BLaER1 treated with 17β-estradiol and CSF1 and Interleukin-3, amounts not matched to agents 10 nM and 100 nM (cell line): ENCODE measurements around the gene CD81.

ENCODE experiments used
- H3K27ac ChIP-seq, 11 experiments: shearing (Covaris generic); formaldehyde crosslinking; 2 replicates each; pipeline ENCODE4 v1.8.1; 2022
- H3K27me3 ChIP-seq, 11 experiments: shearing (Covaris generic); formaldehyde crosslinking; 2 replicates each; pipeline ENCODE4 v1.8.1; 2022
- H3K36me3 ChIP-seq, 11 experiments: shearing (Covaris generic); formaldehyde crosslinking; 2 replicates each; pipeline ENCODE4 v1.8.1; 2022
- H3K4me1 ChIP-seq, 10 experiments: shearing (Covaris generic); formaldehyde crosslinking; 2 replicates each; pipeline ENCODE4 v1.8.1; 2022
- H3K4me2 ChIP-seq, 11 experiments: shearing (Covaris generic); formaldehyde crosslinking; 2 replicates each; pipeline ENCODE4 v1.8.1; 2022
- H3K4me3 ChIP-seq, 10 experiments: shearing (Covaris generic); formaldehyde crosslinking; 2 replicates each; pipeline ENCODE4 v1.8.1; 2022
- H3K9ac ChIP-seq, 11 experiments: shearing (Covaris generic); formaldehyde crosslinking; 2 replicates each; pipeline ENCODE4 v1.8.1; 2022
- H3K9me3 ChIP-seq, 11 experiments: shearing (Covaris generic); formaldehyde crosslinking; replicated peaks in 1 of 11; 2 replicates each; pipeline ENCODE4 v1.8.1; 2022
- H4K20me1 ChIP-seq, 11 experiments: shearing (Covaris generic); formaldehyde crosslinking; 2 replicates each; pipeline ENCODE4 v1.8.1; 2022
- Cebpa-rat ChIP-seq, 11 experiments: shearing (Covaris generic); IDR thresholded peaks; 2 replicates each; pipeline ENCODE4 v1.8.1; 2022

Gene CD81

GRCh38 chr11:2390091-2390724 lies 13.1 kb downstream of the CD81 start:
- Histone ChIP-seq H3K9ac (peak overlapping the region in 10 of 11 experiments; percentile 30 to 69 (median 55); a peak in 14 of 22 replicates), H3K27me3 (no peaks in the 10 kb centered on the region), H3K4me1 (peaks cover 96 to 100% (median 100%) of the 10 kb centered on the region in 10 experiments), H3K9me3 (no peaks in the 10 kb centered on the region), H3K36me3 (peaks cover 13 to 63% (median 24%) of the 10 kb centered on the region in 11 experiments; a peak in 21 of 22 replicates), H3K4me2 (peak overlapping the region; percentile 90 to 99 (median 97)), H3K27ac (peak overlapping the region in 7 of 11 experiments; percentile 9 to 71 (median 59); a peak in 12 of 22 replicates), H4K20me1 (peaks cover 97 to 100% (median 98%) of the 10 kb centered on the region in 11 experiments), H3K4me3 (peak overlapping the region in 2 of 10 experiments; percentile 18 to 19; a peak in 3 of 20 replicates)
- TF ChIP-seq Cebpa-rat (IDR thresholded peaks at IDR 0.05), result no peak

DNA sequence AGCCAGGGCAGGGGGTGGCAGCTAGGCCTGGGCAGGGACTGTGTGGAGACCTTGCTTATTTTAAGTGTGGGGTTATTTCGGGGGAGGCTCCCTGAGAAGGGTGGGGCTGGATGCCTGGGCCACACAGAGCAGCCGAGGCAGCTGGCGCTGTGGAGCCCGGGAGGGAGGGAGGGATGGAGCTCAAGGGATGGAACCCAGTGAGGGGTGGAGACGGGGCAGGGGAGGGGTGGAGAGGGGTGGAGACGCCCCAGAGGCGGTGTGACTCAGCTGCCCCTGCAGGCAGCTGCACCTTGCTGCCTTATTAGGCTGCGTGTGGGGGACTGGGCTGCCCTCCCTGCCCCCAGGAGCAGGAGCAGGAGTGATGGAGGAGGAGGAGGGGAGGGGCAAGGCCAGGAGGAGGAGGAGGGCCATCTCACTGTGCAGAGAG lies 13.6 kb downstream of the CD81 start:
- H3K27me3 ChIP-seq, result no peaks in the 10 kb centered on the region
- peaks cover 90 to 100% (median 100%) of the 10 kb centered on the region in 10 experiments for H3K4me1 ChIP-seq
- H3K4me2 ChIP-seq, result peak overlapping the region; percentile 90 to 99 (median 97)
- H3K9ac ChIP-seq, result peak overlapping the region in 9 of 11 experiments; percentile 41 to 75 (median 56); a peak in 12 of 22 replicates
- H3K27ac ChIP-seq, result peak overlapping the region in 7 of 11 experiments; percentile 9 to 80 (median 59); a peak in 11 of 22 replicates
- H3K9me3 ChIP-seq, result no peaks in the 10 kb centered on the region
- H4K20me1 ChIP-seq, result peaks cover 92 to 100% (median 97%) of the 10 kb centered on the region in 11 experiments
- no peak for TF ChIP-seq Cebpa-rat (IDR thresholded peaks at IDR 0.05)
- peaks cover 18 to 62% (median 28%) of the 10 kb centered on the region in 11 experiments for H3K36me3 ChIP-seq
- peak overlapping the region in 2 of 10 experiments; percentile 18 to 32; a peak in 3 of 20 replicates for H3K4me3 ChIP-seq

GRCh38 chr11:2391181-2391975 lies 14.3 kb downstream of the CD81 start:
- Histone ChIP-seq H3K9ac (peak overlapping the region; percentile 1 to 75 (median 50); a peak in 17 of 22 replicates), H4K20me1 (peaks cover 85 to 100% (median 97%) of the 10 kb centered on the region in 11 experiments), H3K4me2 (peak overlapping the region; percentile 70 to 99 (median 96)), H3K36me3 (peaks cover 24 to 65% (median 32%) of the 10 kb centered on the region in 11 experiments), H3K27me3 (no peaks in the 10 kb centered on the region), H3K27ac (peak overlapping the region in 7 of 11 experiments; percentile 15 to 80 (median 22); a peak in 11 of 22 replicates), H3K9me3 (no peaks in the 10 kb centered on the region), H3K4me1 (peaks cover 84 to 100% (median 97%) of the 10 kb centered on the region in 10 experiments), H3K4me3 (peak overlapping the region in 4 of 10 experiments; percentile 14 to 32 (median 23); a peak in 4 of 20 replicates)
- no peak for TF ChIP-seq Cebpa-rat (IDR thresholded peaks at IDR 0.05)

- H3K27me3 ChIP-seq, result no peaks in the 10 kb centered on the region
- H4K20me1 ChIP-seq, result peaks cover 75 to 97% (median 91%) of the 10 kb centered on the region in 11 experiments
- H3K9ac ChIP-seq, result peak overlapping the region in 10 of 11 experiments; percentile 38 to 75 (median 59); a peak in 18 of 22 replicates
- H3K36me3 ChIP-seq, result peaks cover 33 to 74% (median 38%) of the 10 kb centered on the region in 11 experiments
- peak overlapping the region in 2 of 10 experiments; percentile 18 to 19; a peak in 4 of 20 replicates for H3K4me3 ChIP-seq
- H3K4me1 ChIP-seq, result peaks cover 74 to 97% (median 91%) of the 10 kb centered on the region in 10 experiments
- no peaks in the 10 kb centered on the region for H3K9me3 ChIP-seq
- peak overlapping the region; percentile 70 to 99 (median 96) for H3K4me2 ChIP-seq
- H3K27ac ChIP-seq, result peak overlapping the region in 3 of 11 experiments; percentile 69 to 80 (median 78); a peak in 5 of 22 replicates
- TF ChIP-seq Cebpa-rat (IDR thresholded peaks at IDR 0.05), result no peak
These were observed 15.3 kb downstream of the CD81 start for GRCh38 chr11:2392241-2392959.

DNA sequence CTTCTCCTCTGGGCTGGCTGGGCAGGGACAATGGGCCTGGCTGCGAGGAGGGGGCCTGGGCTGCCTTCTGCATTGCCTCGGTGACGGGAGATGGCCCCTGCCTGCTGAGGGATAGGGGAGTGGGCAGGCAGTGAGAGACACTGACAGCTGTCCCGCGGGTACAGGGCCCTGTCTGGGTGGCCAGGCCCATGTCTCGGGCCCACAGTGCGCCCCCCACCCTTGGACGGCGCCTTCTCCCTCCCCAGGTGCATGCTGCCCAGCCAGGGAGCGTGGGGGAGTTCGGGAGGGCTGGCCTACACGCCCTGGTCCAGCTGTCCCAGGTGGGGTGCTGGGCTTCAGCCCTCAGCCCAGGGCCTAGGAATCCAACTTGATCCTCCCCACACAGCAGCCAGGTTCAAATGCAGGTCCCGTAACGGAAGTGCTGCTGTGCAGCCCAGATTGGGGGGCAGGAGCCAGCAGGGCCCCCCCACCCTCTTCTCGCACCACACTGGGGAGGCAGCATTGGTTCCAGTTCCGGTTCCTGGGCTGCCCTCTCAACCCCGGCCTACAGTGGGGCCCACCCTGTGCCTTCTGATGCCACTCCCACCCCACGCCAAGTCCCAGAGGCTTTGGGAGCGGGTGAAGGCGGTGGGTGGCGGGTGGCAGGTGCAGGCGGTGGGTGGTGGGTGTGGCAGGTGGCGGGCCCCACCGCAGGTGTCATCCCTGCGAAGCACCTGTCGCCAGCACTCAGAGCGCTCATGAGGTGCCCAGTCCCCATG lies 16.2 kb downstream of the CD81 start:
- H3K9ac ChIP-seq, result peak overlapping the region; percentile 5 to 75 (median 59); a peak in 18 of 22 replicates
- H4K20me1 ChIP-seq, result peaks cover 66 to 89% (median 82%) of the 10 kb centered on the region in 11 experiments
- H3K27ac ChIP-seq, result peak overlapping the region in 6 of 11 experiments; percentile 66 to 80 (median 72); a peak in 12 of 22 replicates
- no peaks in the 10 kb centered on the region for H3K27me3 ChIP-seq
- TF ChIP-seq Cebpa-rat (IDR thresholded peaks at IDR 0.05), result no peak
- peak overlapping the region in 3 of 10 experiments; percentile 6 to 59 (median 18); a peak in 4 of 20 replicates for H3K4me3 ChIP-seq
- H3K9me3 ChIP-seq, result no peaks in the 10 kb centered on the region
- H3K4me1 ChIP-seq, result peaks cover 65 to 92% (median 82%) of the 10 kb centered on the region in 10 experiments
- H3K4me2 ChIP-seq, result peak overlapping the region; percentile 70 to 99 (median 96)
- peaks cover 37 to 83% (median 47%) of the 10 kb centered on the region in 11 experiments for H3K36me3 ChIP-seq

DNA sequence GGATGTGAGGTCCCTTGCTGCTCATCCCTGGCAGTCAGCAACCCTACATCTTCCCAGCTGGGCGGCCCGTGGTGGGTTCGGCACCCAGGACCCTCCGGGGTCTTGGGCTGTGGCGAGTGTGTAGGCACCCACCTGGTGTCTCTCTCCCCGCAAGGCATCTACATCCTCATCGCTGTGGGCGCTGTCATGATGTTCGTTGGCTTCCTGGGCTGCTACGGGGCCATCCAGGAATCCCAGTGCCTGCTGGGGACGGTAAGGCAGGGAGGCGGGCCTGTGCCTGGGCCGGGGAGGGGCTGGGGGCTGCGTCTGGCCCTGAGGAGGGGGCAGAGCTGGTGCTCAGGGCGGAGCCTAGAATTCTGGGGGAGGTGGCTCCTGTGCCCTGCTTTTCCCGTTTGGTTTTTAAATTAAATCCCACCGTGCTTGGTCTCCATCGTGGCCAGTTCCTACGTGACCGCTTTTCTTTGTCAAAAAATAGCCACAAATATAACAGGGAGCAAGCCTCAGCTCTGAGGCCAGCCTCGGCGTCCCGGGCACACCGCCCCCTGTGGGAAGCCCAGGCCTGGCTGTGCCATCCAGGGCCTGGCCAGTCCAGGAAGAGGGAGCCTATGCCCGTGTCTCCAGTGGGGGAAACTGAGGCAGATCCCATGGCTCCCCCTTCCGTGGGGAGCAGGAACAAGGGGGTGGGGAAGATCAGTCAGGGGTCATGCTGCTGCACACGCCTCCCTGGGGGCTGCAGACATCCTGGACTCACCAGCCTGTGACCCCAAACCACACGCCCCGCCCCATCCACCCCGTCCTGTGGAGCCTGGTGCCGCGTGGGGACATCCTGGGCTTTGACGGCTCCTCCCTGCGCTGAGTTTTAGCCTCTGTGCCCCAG lies 17.1 kb downstream of the CD81 start:
- peak overlapping the region; percentile 70 to 99 (median 96) for H3K4me2 ChIP-seq
- H3K27ac ChIP-seq, result peak overlapping the region in 8 of 11 experiments; percentile 48 to 80 (median 69); a peak in 16 of 22 replicates
- peaks cover 43 to 82% (median 56%) of the 10 kb centered on the region in 11 experiments for H3K36me3 ChIP-seq
- H3K9ac ChIP-seq, result peak overlapping the region in 10 of 11 experiments; percentile 32 to 76 (median 68); a peak in 18 of 22 replicates
- peak overlapping the region in 7 of 10 experiments; percentile 42 to 59 (median 51); a peak in 14 of 20 replicates for H3K4me3 ChIP-seq
- TF ChIP-seq Cebpa-rat (IDR thresholded peaks at IDR 0.05), result no peak
- H4K20me1 ChIP-seq, result peaks cover 57 to 80% (median 73%) of the 10 kb centered on the region in 11 experiments
- H3K9me3 ChIP-seq, result no peaks in the 10 kb centered on the region
- H3K4me1 ChIP-seq, result peaks cover 64 to 92% (median 79%) of the 10 kb centered on the region in 10 experiments
- H3K27me3 ChIP-seq, result no peaks in the 10 kb centered on the region

GRCh38 chr11:2394818-2395105 lies 17.7 kb downstream of the CD81 start:
- Histone ChIP-seq H4K20me1 (peaks cover 52 to 74% (median 67%) of the 10 kb centered on the region in 11 experiments), H3K4me2 (peak overlapping the region; percentile 70 to 99 (median 96)), H3K9me3 (no peaks in the 10 kb centered on the region), H3K27me3 (no peaks in the 10 kb centered on the region), H3K4me1 (peaks cover 64 to 92% (median 79%) of the 10 kb centered on the region in 10 experiments), H3K36me3 (peaks cover 43 to 82% (median 58%) of the 10 kb centered on the region in 11 experiments), H3K9ac (peak overlapping the region in 10 of 11 experiments; percentile 32 to 76 (median 68); a peak in 17 of 22 replicates), H3K4me3 (peak overlapping the region in 7 of 10 experiments; percentile 42 to 59 (median 51); a peak in 14 of 20 replicates), H3K27ac (peak overlapping the region in 8 of 11 experiments; percentile 48 to 80 (median 69); a peak in 16 of 22 replicates)
- no peak for TF ChIP-seq Cebpa-rat (IDR thresholded peaks at IDR 0.05)
